Measurements from ENCODE around the gene NELFA.

The NELFA gene

GRCh38 chr4:1991596-1992434 is 17.0 kb downstream of the NELFA start:
- ChIA-PET POLR2A (no interaction called here), CTCF (no interaction called here)
- no peak for TF ChIP-seq ZNF274 (IDR thresholded peaks at IDR 0.05; ENCODE audit: low read length)
- no peak for TF ChIP-seq ZNF274 (tag by site-specific recombination; IDR thresholded peaks at IDR 0.05; ENCODE audit: borderline replicate concordance)
- no peak for TF ChIP-seq ZNF335 (tag by site-specific recombination; conservative IDR thresholded peaks at IDR 0.05)
- no peak for TF ChIP-seq ZSCAN5A (tag by site-specific recombination; IDR thresholded peaks at IDR 0.05)
- TF ChIP-seq PRDM2 (tag by site-specific recombination; IDR thresholded peaks at IDR 0.05; ENCODE audit: borderline replicate concordance), result no peak
- TF ChIP-seq OVOL3 (tag by site-specific recombination; IDR thresholded peaks at IDR 0.05), result no peak
- TF ChIP-seq ZNF530 (tag by site-specific recombination; IDR thresholded peaks at IDR 0.05; ENCODE audit: low read depth), result no peak
- TF ChIP-seq PRDM10 (tag by site-specific recombination; IDR thresholded peaks at IDR 0.05), result no peak
- no peak for TF ChIP-seq ZIC2 (tag by site-specific recombination; IDR thresholded peaks at IDR 0.05)
- no peak for TF ChIP-seq ZNF518A (tag by site-specific recombination; conservative IDR thresholded peaks at IDR 0.05; ENCODE audit: low read depth)

More at GRCh38 chr4:1991596-1992434, 17.0 kb downstream of the NELFA start:
- H3K9me3 ChIP-seq (ENCODE audit: control insufficient read depth, insufficient read depth, low read depth, low read length), result no peaks in the 10 kb centered on the region
- H3K36me3 ChIP-seq (ENCODE audit: control insufficient read depth in 2 of 2, insufficient read depth in 1 of 2, low read length in 2 of 2), result peaks cover 0 to 41% of the 10 kb centered on the region in 2 experiments; a peak in 2 of 3 replicates
- no peak overlapping the region for H3K4me3 ChIP-seq (ENCODE audit: low read depth, low read length)
- no peaks in the 10 kb centered on the region for H3K4me1 ChIP-seq (ENCODE audit: control insufficient read depth, insufficient read depth, low read length)
- H3K27ac ChIP-seq (ENCODE audit: extremely low read depth, low read depth, low read length), result no peak overlapping the region

Data from HEK293 (cell line).